Muscle of back (tissue), 11 donors: ENCODE data around the gene MOBP. TPM values are rescaled to one million over a fixed set of nuclear protein-coding genes. Genes with fewer than 3 reads are reported as not detected.
"Not testable (repeated sequence)": the region's sequence is repeated elsewhere in the genome, so short reads cannot be mapped to it uniquely, and the experiment has no call there.

Experiments
- DNase-seq, 3 donors: peaks; one replicate each; pipeline versions ENCODE4 v3.0.0 to v3.0.0-alpha.2; 2013
- polyA plus RNA-seq, 10 donors: library from polyadenylated mRNA; unstranded; fragments of 120-200 nt; gene quantifications; one replicate each; pipeline ENCODE4 v1.2.1, GENCODE V29; 2013; ENCODE audit not compliant: insufficient read length in 10 of 10

MOBP gene
- polyA plus RNA-seq, 10 donors = 0.03 to 0.24 (median 0.06) TPM; not detected in 5

GRCh38 chr3:39449796-39450195 lies 17.7 kb upstream of the MOBP start:
- DNase-seq = no peak

DNA sequence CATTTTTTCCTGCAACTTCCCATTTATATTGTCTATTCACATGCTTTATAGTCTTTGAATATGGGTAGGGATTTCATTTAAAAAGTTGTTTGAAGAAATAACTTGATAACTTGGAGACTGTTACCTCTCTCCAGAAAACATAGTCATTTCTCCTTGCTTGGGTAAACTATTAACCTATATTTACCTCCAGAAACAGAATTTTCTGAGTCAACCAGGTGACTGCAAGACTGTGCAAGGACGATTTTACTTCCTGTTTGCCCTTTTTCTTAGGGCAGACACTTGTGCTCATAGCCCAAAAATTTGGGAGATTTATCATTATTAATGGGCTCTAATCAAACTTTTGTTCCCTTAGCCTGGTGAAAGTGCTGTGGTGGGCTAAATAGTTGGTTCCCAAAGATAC lies 14.3 kb upstream of the MOBP start:
- no peak for DNase-seq

DNA sequence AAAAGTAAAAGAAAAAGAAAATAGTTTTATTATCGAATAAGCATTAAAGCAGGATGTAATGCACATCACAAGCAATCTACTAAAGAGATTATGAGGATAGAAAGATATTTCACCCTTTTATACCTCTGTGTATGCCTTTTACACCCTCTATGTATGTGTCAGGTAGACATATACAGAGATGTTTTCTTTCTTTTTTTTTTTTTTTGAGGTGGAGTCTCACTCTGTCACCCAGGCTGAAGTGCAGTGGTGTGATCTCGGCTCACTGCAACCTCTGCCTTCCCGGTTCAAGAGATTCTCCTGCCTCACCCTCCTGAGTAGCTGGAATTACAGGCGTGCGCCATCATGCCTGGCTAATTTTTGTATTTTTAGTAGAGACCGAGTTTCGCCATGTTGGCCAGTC lies 13.6 kb upstream of the MOBP start:
- not testable (repeated sequence) for DNase-seq

DNA sequence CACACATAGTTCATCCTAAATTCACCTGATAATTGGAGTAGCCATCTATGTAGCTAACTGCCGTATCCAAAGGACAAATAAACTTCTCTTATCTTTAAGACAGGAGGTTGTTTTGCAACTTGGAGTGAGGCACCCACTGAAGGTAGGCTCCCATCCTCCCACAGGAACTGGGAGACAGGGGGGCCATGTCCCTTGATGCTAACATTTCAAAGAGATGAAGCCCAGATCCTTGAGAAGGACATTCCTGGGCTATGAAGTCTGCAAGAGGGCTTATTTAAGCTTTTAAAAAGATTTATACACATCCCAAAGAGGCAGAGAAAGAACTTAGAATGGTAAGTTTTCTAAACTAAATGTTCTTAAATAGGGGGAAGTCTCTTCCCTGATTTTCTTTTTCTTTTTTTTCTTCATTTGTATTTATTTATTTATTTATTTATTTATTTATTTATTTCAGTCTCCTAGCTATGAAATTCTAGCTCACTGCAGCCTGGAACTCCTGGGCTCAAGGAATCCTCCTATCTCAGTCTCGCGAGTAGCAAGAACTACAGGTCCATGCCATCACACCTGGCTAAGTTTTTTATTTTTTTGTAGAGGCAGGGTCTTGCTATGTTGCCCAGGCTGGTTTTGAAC lies 12.8 kb upstream of the MOBP start:
- DNase-seq = no peak

DNA sequence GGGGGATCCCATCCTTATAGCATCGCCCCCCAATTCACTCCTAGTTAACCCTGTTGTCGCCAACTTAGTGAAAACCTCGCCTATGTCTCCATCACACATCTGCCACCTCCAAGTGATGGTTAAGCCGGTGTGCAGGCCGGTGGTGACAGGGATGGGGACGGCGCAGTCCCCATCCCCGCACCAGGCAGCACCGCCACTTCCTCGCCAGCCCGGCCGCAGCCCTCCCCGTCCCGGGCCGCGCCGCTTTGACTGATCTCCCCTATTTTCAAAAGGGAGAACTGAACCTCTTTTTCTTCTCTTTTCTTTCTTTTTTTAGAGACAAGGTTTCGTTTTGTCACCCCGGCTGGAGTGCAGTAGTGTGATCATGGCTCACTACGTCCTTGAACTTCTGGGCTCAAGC lies 11.3 kb upstream of the MOBP start:
- DNase-seq = no peak

DNA sequence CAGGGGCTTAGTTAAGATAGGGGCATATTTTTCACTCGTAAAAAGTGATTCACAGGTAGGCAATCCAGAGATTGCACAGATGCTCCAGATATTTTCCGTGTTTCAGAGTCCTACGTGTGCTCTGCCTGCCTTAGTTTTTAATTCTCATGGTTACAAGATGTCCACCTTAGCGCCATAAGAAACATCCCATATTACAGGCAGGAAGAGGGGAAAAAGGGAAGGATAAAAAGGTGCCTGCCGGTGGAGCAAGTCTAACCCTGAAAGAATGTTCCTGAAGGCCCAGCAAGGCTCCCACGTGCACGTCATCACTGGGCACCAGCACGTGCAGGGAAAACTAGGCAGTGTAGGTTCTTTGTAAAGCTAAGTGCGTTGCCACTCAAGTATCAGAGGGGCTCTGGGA lies 10.1 kb upstream of the MOBP start:
- no peak for DNase-seq

- DNase-seq = not testable (repeated sequence)
These were observed 8.9 kb upstream of the MOBP start for GRCh38 chr3:39458579-39458978.

DNA sequence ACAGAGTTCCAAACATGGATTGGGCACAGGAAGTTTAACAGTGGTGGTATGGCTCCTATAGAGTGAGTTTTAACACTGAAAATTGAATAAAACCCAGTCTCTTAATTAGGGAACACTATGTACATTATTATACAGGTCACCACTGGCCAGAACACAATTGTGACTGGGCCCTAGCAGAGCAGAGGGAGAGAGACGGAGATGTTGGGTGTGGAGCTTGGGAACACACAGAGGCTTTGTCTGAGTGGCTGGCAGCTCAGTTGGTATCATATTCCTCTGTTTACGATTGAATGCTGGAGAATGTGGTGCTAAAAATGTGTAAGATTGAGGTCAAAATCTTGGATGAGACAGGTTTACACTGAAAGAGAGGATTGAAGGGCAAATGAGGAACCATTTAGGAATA lies 6.8 kb upstream of the MOBP start:
- DNase-seq = no peak

- no peak for DNase-seq
These were observed 4.2 kb upstream of the MOBP start for GRCh38 chr3:39463269-39463668.

GRCh38 chr3:39466988-39467387 lies 492 bp upstream of the MOBP start:
- no peak for DNase-seq

DNA sequence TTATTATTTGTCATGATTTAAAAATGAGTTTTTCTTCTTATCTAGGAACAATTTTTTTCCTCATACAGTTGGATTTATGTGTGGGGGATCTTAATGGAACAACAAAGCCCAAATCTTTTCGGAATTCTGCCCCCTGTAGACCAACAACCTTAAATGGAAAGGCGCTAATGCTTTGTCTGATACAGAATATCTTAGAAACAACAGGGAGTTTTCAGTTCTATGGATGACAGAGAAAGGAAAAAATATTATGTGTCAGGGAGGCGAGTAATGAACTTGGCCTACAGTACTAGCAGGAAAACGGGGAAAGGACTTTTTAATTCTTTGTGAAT lies 592 bp downstream of the MOBP start:
- no peak for DNase-seq

DNA sequence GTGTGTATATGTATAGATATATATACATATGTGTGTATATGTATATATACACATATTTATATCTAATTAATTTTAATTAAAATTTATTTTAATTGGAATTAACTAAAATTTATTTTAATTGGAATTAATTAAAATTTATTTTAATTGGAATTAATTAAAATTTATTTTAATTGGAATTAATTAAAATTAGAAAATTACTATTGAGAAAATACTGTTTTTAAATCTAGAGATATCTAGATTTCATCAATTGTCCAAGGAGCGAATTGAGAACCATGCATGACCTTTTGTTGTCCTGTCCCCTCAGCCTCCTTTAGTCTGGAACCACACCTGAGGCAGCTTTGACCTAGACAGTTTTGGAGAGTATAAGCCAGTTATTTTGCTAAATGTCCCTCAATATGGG lies 1.8 kb downstream of the MOBP start:
- no peak for DNase-seq

DNA sequence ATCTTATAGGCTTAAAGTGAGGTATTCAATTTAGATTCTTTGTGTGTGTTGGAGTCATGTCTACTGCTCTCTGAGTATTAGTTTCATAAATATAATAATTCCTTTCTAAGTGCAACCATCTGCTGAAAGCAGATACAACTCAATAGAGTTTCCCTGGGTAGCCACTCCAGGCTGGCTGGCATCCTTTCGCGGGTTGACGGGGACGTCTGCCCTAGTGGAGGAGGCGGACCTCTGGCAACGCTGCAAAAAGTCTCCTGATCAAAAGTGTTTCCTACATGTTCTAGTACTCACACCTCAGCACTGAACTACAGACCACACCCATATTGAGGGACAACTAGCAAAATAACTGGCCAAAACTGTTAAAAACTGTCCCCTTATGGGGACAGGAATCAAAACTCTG lies 2.5 kb downstream of the MOBP start:
- no peak for DNase-seq

DNA sequence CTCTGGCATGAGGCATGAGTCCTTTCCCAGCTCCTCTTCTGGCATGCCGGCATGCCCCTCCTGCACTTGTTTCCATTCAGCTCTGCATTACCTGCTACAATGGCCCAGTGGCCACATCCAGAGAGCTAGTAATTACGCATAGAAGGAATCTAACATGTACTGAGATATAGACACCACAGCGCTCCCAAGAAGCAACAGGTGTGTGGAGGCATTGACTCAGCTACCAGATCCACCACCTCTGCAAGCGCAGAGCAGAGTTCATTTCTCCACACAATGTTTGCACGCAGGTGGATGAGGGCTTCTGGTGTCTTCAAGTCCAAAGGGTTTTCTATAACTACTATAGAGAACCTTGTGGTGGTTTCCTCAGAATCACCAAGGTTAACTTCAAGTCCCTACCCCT lies 4.2 kb downstream of the MOBP start:
- DNase-seq = no peak

- no peak for DNase-seq
These were observed 6.1 kb downstream of the MOBP start for GRCh38 chr3:39473452-39474125.

- DNase-seq = no peak
These were observed 6.6 kb downstream of the MOBP start for GRCh38 chr3:39474126-39474515.

- no peak for DNase-seq
These were observed 9.3 kb downstream of the MOBP start for GRCh38 chr3:39476783-39477182.

DNA sequence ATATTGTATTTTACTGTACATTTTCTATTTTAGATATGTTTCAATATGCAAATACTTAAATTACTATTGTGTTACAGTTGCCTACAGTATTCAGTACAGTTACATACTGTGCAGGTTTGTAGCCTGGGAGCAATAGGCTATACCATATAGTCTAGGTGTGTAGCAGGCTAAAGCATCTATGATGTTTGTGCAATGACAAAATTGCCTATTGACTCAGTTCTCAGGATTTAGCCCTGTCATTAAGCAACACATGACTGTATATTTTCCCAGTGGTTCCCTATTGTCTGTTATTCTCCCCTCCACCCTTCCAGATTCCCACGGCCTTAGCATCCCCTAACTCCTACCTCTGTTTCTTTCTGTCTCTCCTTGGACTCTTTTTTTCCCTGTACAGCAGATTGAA lies 10.7 kb downstream of the MOBP start:
- DNase-seq = no peak

DNA sequence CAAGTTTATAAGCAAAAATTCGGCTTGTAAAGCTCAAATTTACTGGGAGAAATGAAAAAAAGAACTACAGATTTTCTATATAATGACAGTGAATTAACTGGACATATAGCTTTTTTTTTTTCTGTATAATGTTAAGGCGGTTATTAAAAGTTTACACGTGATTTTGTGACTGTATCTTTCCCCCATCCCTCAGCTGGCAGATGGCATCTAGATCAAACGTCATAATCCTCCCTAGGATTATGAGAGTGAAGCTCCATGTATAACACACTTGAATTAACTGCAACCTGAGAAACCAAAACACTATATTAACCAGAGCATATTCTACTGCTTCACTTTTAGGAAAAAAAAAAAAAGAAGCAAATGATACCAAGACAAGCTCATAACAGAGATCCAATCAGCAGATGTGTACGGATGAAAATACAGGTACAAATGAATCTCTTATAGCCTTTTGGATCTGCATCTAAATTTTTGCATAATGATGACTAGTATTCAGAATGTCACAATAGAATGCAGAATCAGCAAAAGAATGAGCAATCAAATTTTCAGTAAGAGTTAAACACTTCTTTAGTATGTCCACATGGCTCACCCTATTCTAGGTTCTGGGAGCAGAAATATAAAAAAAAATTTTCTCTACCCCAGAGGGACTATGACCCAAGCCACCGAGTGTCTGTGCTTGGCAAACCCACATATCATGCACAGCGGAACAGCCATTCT lies 12.4 kb downstream of the MOBP start:
- no peak for DNase-seq

- no peak for DNase-seq
These were observed 18.1 kb downstream of the MOBP start for GRCh38 chr3:39485547-39485946.

DNA sequence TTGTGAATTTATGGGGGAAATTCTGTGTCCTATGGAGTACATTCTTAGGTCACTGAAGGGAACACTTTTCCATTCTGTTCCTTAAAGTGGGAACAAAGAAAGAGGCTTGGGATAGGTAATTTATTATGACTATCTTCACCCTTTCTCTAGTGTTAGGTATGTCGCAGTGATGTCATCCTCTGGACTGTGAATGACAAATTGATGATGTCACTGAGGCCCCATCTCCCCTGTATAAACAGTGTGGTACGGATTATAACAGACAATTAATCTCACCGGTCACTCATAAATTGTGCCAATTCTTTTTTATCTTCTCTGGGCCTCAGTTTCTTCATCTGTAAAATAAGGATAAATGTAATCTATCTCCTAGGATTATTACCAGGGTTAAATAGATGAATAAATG lies 23.5 kb downstream of the MOBP start:
- no peak for DNase-seq

DNA sequence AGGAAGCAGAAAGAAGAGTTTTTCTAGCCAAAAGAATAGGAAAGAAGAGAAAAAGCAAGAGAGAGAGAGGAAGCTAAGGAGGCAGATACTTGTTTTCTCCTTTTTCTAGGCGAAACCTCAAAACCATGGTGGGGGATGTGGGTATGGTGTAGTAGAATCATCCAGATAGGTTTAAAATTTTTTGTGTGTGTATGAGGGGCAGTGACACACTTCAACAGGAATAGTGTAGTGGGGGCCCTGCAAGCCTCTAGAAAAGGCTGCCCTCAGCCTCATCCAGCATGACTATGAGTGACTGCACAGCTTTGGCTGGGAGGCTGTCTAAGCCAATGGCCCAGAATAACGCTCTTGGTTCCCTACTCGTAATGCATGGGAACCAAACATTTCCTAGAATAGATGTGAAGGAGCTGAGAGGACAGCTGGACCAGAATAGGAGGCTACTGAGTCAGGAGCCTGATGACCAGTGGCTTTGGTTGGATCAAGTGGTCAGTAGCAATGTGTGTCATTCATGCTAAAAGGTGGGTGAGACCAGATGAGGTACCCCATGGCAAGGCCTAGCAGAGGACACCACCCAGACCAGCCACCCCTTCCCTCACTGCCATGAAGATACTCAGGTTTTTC lies 24.4 kb downstream of the MOBP start:
- no peak for DNase-seq

DNA sequence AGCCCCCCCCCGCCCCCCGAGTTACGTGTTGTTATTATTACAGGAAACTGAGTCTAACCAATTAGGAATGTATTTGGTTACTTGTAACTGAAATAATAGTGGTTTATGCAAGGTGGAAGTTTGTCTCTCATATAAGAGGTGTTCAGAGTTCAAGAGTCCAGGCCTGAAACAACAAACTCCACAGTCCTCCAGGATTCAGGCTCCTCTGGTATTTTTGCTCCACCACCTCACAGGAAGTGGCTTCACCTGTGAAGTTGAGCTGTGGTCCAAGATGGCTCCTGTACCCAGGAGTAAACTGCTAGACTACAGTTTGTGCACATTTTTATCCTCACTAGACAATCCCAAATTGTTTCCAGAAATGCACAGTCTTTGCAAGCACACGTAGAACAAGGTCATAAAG lies 27.3 kb downstream of the MOBP start:
- DNase-seq = no peak
